Head of caudate nucleus (tissue), 42 donors: ENCODE results near the gene FAF1.
"Not testable (repeated sequence)": the region's sequence is repeated elsewhere in the genome, so short reads cannot be mapped to it uniquely, and the experiment has no call there.

Experiments used
- DNase-seq, 42 donors: peaks; one replicate each; pipeline versions ENCODE4 v3.0.0 to v3.0.0-alpha.2; 2020 to 2021; ENCODE audit warnings: mixed read lengths in 7 of 42
- intact Hi-C: fragments of 100-400 bp; cut with DNase I; formaldehyde crosslinking; loops from one replicate; pipeline ENCODE4 v1.15.0; 2022

Gene FAF1

DNA sequence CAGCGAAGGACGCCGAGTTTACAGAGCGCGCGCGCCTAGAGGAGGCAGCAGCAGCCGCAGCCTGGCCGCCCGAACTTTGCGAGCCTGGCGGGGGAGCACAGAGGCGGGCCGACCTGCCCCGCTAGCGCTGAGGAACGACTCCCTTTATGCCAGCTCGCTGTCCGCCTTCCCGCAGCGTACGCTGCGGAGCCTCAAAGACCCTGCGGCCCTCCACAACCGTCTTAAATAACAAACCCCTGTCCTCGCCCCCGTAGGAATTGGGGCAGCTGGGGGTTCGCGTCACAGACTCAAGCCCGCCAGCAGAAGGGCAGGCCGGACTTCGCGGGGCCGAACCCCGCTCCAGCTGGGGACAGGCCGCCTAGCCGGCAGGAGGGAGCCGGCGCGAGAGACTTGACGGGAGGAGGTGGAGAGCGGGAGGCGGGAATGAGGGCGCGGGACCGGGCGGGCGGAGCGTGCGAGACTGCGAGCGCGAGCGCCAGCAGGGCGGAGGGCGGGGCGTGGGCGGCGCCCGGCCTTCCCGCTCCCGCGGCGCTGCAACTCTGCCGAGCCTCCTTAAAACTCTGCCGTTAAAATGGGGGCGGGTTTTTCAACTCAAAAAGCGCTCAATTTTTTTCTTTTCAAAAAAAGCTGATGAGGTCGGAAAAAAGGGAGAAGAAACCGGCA lies 8.2 kb upstream of the FAF1 start:
- peak; percentile 62 to 96 (median 90) for DNase-seq
- intact Hi-C loops: loop anchor here (1.0 kb wide), 1 partner anchor 8 kb away; the partner anchor contains the start of gene FAF1

DNA sequence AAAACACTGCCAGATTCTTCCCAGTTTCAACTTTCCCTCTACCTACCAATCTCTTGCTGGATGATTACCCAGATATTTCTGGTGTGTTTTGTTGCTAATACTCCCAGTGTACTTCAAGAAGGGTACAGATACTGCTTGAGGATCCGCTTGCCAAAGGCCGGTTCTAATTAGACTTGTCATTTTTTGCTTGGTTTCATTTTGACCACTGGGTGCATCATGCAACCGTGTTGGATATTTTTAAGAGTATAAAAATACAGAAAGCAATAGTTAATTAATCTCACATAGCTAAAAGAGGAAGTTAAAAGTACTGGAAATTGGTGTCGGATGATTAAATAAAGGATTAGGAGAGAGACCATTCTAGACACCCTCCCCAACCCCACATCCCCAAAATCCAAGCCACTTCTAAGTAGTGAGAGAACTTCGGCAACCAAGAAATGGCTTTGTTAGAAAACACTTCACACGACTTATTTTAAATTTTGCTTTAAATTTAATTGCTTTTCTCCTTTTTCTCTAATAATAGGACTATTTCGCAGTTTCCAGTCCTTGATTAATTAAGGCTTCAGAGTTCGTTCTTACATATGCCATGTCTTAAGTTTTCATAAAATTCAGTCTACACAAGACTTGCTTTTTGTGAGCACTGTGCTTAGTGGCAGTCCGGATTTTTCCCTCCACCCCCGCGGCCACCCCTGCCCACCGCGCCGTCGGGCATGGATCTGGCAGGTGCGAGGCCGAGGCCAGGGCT lies 7.5 kb upstream of the FAF1 start:
- intact Hi-C loops: loop anchor here (1.0 kb wide), 1 partner anchor 7 kb away; the partner anchor contains the start of gene FAF1
- peak in 1 of 42 donors; percentile 13 for DNase-seq

DNA sequence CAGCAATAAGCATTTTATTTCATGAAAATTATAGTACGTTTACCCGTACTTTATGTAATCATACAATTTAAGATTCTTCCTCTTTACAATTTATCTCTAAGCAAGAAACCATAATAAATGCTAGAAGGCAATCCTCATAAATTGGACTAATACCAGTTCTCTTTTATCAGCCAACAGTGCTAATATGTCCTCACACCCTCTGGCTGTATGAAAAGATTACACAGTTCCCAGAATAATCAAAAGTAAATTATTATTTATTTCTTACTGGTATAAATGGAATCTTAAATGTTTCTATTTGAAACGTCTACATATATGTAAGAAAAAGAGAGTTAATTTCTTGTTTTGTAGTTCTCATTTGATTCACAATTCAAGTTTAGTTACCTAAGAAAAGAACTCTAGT lies 6.9 kb upstream of the FAF1 start:
- no peak for DNase-seq
- intact Hi-C loops: no loop called here

DNA sequence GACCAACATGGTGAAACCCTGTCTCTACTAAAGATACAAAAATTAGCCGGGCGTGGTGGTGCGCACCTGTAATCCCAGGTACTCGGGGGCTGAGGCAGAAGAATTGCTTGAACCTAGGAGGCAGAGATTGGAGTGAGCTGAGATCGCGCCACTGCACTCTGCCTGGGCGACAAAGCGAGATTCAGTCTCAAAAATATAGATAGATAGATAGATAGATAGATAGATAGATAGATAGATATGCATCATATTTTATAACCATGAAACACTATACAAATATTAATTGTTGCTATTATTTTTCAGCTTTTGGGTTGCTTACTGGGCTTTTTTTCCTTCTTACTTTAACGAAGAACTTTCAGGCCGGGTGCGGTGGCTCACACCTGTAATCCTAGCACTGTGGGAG lies 4.8 kb upstream of the FAF1 start:
- DNase-seq: no peak
- intact Hi-C loops: no loop called here

DNA sequence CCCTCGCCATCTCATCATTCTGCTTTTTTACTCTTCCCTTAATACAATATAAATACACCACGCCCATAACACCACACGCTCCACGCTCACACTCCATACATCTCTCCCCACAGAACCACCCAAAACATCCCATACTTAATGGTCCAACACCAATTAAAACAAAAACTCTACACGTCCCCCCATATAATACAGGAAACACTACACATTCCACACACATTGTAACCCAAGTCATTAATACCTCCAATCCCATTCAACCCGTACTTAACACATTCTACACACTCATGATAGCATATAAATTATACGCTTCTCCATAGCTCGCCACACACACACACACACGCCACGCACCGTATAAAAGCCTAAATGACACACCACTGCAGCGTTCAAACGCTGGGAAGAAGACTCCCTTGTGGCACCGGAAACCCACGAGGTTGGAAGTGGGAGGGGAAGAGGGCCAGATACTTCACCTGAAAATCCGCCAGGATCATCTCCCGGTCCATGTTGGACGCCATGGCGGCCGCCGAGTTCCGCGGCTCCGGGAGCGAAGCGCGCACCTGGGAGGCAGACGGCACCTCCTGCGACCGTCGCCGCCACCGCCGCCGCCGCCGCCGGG lies 659 bp downstream of the FAF1 start:
- intact Hi-C loops: no loop called here
- DNase-seq: peak in 29 of 42 donors; percentile 17 to 68 (median 42)

DNA sequence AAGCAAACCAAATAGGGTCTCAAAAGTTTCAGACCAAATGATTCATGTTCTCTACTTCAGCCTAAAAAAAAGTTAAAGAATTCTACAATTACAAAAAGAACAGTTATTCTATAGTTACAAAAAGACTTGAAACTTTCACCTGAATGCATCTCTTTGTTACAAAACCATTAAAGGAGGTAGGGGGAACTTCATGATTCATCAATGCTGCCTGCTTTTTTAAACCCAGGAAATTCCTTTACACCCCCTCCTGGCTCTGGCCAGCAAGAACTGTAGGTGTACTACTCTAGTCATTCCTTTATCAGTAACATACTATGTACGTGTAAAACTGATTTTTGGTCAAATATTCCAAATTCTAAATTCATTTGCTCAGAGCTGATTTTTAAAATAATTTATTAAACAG lies 5.0 kb downstream of the FAF1 start:
- no peak for DNase-seq
- intact Hi-C loops: no loop called here

DNA sequence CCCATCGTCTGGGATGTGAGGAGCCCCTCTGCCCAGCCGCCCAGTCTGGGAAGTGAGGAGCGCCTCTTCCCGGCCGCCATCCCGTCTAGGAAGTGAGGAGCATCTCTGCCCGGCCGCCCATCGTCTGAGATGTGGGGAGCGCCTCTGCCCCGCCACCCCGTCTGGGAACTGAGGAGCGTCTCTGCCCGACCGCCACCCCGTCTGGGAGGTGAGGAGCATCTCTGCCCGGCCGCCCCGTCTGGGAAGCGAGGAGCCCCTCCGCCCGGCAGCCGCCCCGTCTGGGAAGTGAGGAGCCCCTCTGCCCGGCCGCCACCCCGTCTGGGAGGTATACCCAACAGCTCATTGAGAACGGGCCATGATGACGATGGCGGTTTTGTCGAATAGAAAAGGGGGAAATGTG lies 7.5 kb downstream of the FAF1 start:
- intact Hi-C loops, DNase-seq: not testable (repeated sequence)

DNA sequence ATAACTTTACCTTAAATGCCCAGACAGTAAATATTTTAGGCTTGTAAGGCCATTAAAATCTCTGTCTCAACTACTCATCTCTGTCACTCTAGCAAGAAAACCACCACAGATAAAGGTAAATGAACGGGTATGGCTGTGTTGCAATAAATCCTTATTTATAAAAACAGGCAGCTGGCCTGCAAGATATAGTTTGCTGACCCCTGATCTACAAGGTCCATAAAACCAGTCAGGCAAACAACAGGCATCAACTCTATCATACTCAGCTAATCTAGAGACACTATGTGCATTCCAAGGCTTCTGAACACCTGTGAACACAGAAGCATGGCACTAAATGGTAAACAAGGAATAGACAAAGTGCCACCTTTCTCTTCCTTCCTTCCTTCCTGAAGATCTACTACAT lies 9.7 kb downstream of the FAF1 start:
- no peak for DNase-seq
- intact Hi-C loops: no loop called here

DNA sequence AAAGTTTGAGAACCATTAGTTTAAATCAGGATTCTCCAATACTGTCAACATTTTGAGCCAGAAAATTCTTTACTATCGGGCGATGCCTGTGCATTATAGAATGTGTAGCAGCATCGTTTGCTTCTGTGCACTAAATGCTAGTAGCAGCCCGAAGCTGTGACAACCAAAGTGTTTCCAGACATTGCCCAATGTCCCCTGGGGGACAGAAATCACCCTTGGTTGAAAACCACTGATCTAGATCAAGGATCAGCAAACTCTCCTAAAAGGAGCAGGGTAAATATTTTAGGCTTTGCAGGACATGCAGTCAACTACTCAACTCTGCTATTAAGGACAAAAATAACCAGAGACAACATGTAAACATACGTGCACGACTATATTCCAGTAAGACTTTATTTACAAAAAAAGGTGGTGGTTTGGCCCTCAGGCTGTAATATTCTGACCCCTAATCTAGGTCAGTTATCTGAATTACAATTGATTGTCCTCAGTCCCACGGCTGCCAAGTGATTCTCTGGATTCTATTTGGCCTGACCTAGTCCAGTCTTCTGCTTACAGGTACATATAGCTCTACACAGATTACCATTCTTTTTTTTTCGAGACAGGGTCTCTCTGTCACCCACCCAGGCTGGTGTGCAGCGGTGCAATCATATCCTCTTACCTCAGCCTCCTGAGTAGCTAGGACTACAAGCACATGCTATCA lies 10.6 kb downstream of the FAF1 start:
- DNase-seq: no peak
- intact Hi-C loops: no loop called here

DNA sequence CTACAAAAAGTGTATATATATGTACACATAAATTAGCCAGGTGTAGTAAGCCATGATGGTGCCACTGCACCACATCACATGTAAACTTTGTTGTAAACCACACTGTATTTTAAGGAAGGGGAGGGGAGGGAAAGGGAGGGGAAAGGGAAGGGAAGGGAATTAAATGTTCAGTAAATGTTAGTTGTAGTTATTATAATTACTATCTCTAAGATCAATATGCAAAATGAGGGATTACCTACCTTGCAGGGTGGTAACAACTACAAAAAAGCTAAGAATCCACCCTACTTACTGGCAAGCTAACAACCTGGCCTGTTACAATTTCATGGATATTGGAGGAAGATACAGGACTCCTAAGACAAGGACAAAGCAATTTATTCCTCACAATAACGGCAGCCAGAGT lies 17.7 kb downstream of the FAF1 start:
- no peak for DNase-seq
- intact Hi-C loops: no loop called here

DNA sequence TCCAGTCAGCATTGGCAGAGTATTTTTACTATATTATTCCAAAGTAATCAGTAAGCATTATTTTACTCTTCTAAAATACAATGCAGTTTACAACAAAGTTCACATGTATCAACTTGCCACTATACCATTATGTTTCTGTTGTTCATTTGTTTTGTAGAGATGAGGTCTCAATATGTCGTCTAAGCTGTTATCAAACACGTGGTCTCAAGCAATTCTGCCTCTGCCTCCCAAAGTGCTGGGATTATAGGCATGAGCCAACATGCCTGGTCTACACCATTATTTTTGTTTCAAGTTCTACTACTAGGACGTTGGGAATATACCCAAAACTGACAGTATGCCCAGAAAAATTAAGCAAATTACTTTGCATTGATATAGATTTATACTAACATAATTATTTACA lies 19.8 kb downstream of the FAF1 start:
- intact Hi-C loops: no loop called here
- DNase-seq: no peak

DNA sequence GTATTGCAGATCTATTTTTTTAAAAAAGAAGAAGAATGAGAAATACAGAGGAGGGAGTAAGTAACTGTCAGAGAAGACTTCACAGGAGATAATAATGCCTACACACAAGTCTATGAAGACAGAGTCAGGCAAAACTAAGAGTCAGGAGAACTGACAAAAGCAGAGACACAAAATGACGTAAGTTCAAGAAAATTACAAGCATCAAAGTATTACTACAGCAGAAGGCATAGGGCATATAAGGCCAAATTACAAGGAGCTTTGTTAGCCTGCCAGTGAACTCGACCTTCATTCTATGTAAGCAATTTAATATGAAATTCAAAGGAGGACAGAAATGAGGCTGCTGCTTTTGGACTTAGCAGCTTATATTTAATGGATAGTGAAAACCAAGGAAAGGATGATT lies 23.7 kb downstream of the FAF1 start:
- intact Hi-C loops: no loop called here
- no peak for DNase-seq

DNA sequence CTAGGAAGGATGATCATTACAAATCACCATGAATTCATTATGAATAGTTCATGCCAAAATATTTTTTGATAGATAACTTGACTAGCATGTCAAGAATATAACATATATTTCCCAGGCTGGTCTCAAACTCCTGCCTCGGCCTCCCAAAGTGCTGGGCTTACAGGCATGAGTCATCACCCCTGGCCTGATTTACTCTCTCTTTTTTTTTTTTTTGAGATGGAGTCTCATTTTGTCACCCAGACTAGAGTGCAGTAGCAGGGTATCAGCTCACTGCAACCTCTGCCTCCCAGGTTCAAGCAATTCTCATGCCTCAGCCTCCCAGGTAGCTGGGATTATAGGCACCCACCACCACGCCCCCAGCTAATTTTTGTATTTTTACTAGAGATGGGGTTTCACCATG lies 24.8 kb downstream of the FAF1 start:
- intact Hi-C loops, DNase-seq: not testable (repeated sequence)

DNA sequence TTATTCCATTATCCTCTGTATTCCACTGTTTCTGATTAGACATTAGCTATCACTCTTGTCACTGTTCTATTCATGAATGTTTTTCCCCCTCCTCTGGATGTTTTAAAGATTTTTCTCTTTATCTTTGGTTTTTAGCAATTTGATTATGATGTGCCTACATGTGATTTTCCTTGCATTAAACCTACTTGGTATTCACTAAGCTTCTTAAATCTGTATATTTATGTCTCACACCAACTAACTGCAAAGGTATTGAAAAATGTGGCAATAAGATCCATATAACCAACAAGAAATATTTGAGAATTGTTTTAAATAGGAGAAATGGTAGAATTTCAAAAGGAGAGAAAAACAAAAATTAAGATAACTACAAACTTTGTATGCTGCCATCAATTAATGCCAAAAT lies 25.2 kb downstream of the FAF1 start:
- DNase-seq: no peak
- intact Hi-C loops: no loop called here

DNA sequence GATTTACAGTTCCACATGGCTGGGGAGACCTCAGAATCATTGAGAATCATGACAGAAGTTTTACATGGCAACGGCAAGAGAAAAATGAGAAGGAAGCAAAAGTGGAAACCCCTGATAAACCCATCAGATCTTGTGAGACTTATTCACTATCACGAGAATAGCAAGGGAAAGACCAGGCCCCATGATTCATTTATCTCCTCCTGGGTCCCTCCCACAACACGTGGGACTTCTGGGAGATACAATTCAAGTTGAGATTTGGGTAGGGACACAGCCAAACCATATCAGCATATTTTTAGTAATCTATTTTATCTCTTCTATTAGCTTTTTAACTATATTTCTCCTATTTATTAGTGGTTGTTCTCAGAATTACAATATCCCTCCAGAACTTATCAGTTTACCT lies 26.3 kb downstream of the FAF1 start:
- intact Hi-C loops, DNase-seq: not testable (repeated sequence)

DNA sequence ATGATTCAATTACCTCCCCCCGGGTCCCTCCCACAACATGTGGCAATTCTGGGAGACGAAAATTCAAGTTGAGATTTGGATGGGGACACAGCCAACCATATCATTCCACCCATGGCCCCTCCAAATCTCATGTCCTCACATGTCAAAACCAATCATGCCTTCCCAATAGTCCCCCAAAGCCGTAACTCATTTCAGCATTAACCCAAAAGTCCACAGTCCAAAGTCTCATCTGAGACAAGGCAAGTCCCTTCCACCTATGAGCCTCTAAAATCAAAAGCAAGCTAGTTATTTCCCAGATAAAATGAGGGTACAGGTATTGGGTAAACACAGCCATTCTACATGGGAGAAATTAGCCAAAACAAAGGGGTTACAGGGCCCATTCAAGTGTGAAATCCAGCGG lies 28.0 kb downstream of the FAF1 start:
- DNase-seq, intact Hi-C loops: not testable (repeated sequence)

DNA sequence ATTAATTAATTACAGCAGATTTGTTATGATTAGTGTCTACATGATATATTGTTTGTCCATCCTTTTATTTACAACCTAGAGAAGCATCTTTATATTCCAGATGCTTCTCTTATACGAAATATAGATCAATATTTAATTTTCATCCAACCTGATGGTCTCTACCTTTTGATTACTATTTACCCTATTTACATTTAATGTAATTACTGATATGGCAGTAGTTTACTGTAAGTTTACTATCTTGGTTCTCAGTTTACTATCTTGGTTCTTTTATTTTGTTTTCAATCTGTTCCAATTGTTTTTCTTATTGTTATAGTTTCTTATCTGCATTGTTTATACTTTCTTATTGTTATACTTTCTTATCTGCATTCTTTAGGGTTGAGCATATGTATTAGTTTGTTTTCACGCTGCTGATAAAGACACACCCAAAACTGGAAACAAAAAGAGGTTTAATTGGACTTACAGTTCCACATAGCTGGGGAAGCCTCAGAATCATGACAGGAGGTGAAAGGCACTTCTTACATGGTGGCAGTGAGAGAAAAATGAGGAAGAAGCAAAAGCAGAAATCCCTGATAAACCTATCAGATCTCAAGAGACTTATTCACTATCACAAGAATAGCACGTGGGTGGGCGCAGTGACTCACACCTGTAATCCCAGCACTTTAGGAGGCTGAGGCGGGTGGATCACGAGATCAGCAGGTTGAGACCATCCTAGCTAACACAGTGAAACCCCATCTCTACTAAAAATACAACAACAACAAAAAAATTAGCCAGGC lies 28.9 kb downstream of the FAF1 start:
- peak in 34 of 42 donors; percentile 4 to 71 (median 39) for DNase-seq
- intact Hi-C loops: no loop called here

DNA sequence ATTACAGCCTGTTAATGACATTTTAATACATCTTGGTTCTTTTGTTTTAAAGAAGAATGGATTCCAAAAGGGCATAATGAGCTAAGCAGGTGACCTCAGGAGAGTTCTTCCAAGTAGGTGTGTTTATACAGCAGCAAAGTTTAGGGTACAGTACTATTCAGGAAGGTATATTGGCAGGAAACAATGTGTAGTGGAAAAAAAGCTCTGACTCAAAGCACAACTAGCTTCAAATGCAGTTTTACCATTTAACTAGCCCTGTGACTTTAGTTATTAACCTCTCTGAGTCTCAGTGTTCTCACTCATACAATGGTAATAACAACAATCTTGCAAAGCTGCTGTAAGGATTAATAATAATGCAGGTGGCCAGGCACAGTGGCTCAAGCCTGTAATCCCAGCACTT lies 29.9 kb downstream of the FAF1 start:
- no peak for DNase-seq
- intact Hi-C loops: no loop called here

DNA sequence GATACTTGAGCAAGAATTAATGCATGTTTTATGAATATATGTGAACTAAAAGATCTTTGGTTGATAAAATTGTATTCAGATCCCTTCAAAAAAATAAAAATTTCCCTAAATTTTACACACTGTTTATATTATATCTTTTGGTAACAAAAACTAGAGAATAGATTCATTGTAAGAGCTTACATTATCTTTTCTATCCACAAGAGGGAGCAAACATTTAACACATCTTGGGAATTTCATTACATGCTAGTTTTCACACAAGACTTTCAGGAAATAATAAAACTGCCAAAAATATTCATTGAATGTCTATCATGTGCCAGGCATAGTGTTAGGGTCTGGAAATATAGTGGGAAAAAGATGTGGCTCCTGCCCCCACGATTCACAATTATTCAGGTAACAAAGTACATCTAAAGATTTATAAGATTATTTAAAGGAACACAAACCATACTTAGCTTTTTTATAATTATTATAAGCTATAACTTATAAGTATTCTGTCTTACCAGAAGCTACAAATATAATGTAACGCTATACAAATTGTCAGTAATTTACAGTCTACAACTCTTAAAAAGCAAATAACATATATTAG lies 30.6 kb downstream of the FAF1 start:
- DNase-seq: no peak
- intact Hi-C loops: no loop called here
